GM19468 (cell line): ENCODE data around the gene TMEM50A.
"Not testable (repeated sequence)": the region's sequence is repeated elsewhere in the genome, so short reads cannot be mapped to it uniquely, and the experiment has no call there.

Experiments
- ATAC-seq: cut with Tn5 transposase; IDR thresholded peaks from one replicate; pipeline ENCODE4 v1.9.1; 2021; ENCODE audit warnings: mild to moderate bottlenecking, moderate library complexity, moderate number of reproducible peaks; ENCODE audit not compliant: unreplicated experiment; ENCODE audit errors: extremely low read depth

The TMEM50A gene

GRCh38 chr1:25338188-25338981 is at the start of gene TMEM50A:
TSS of gene TMEM50A (plus strand) at chr1:25338334. CDS start at chr1:25340487, 2,153 bp downstream.
- ATAC-seq: peak; percentile 64

- not testable (repeated sequence) for ATAC-seq
Measured at GRCh38 chr1:25288573-25289101, 49.5 kb upstream of the TMEM50A start.

GRCh38 chr1:25290043-25290442 is 48.1 kb upstream of the TMEM50A start:
- ATAC-seq: not testable (repeated sequence)

- not testable (repeated sequence) for ATAC-seq
Measured at GRCh38 chr1:25293426-25293825, 44.7 kb upstream of the TMEM50A start.

GRCh38 chr1:25294889-25295826 is 43.0 kb upstream of the TMEM50A start:
- ATAC-seq: not testable (repeated sequence)

GRCh38 chr1:25296501-25296900 is 41.6 kb upstream of the TMEM50A start:
- ATAC-seq: not testable (repeated sequence)

- not testable (repeated sequence) for ATAC-seq
Measured at GRCh38 chr1:25300729-25301128, 37.4 kb upstream of the TMEM50A start.

GRCh38 chr1:25302330-25302729 is 35.8 kb upstream of the TMEM50A start:
- ATAC-seq: not testable (repeated sequence)

- not testable (repeated sequence) for ATAC-seq
Measured at GRCh38 chr1:25304936-25305335, 33.2 kb upstream of the TMEM50A start.

- not testable (repeated sequence) for ATAC-seq
Measured at GRCh38 chr1:25308168-25308567, 30.0 kb upstream of the TMEM50A start.

GRCh38 chr1:25309085-25309484 is 29.0 kb upstream of the TMEM50A start:
- not testable (repeated sequence) for ATAC-seq

- ATAC-seq: not testable (repeated sequence)
Measured at GRCh38 chr1:25309486-25309885, 28.6 kb upstream of the TMEM50A start.

GRCh38 chr1:25312806-25313470 is 25.2 kb upstream of the TMEM50A start:
- ATAC-seq: not testable (repeated sequence)

GRCh38 chr1:25320314-25320938 is 17.7 kb upstream of the TMEM50A start:
- not testable (repeated sequence) for ATAC-seq

GRCh38 chr1:25322127-25322526 is 16.0 kb upstream of the TMEM50A start:
- ATAC-seq: not testable (repeated sequence)

- not testable (repeated sequence) for ATAC-seq
Measured at GRCh38 chr1:25324407-25324806, 13.7 kb upstream of the TMEM50A start.

GRCh38 chr1:25327864-25328790 is 10.0 kb upstream of the TMEM50A start:
- ATAC-seq: not testable (repeated sequence)

- not testable (repeated sequence) for ATAC-seq
Measured at GRCh38 chr1:25328791-25329185, 9.3 kb upstream of the TMEM50A start.
